ENCODE measurements around the gene LAPTM4A. TPM values are rescaled to one million over a fixed set of nuclear protein-coding genes. Genes with fewer than 3 reads are reported as not detected.

LAPTM4A gene
- total and polyA plus RNA-seq, 10 of the 15 experiments (the other 5 are each of a cell fraction or from before 2014, with no cell fraction given): 17.8 to 107 (median 45.8) TPM

- no peak for TF ChIP-seq BACH1 (IDR thresholded peaks at IDR 0.05; ENCODE audit: borderline replicate concordance)
- no peak for TF ChIP-seq NFXL1 (IDR thresholded peaks at IDR 0.05; ENCODE audit: borderline replicate concordance)
- 0 out of 2 replicates have a peak, but pooled peaks have one; percentile 23 for TF ChIP-seq NBN (IDR thresholded peaks at IDR 0.05)
- peak in 1 of 2 experiments; percentile 34; a peak in 1 of 4 replicates for TF ChIP-seq BHLHE40 (IDR thresholded peaks at IDR 0.05; ENCODE audit: borderline replicate concordance in 1 of 2, low read depth in 2 of 2, low read length in 1 of 2)
- peak; percentile 32; the same call in 1 of the 2 replicates for TF ChIP-seq RELB (IDR thresholded peaks at IDR 0.05; ENCODE audit: low read depth)
- no peak for TF ChIP-seq BCLAF1 (IDR thresholded peaks at IDR 0.05)
- no peak for TF ChIP-seq NRF1 (conservative IDR thresholded peaks at IDR 0.05; ENCODE audit: low read depth, low read length)
- TF ChIP-seq ATF3 (IDR thresholded peaks at IDR 0.05; ENCODE audit: borderline replicate concordance, extremely low read depth, low read depth, low read length): no peak
- TF ChIP-seq KAT2A (conservative IDR thresholded peaks at IDR 0.05; ENCODE audit: control insufficient read depth, low read depth, low read length): no peak
- peak; percentile 59 for TF ChIP-seq SKIL (IDR thresholded peaks at IDR 0.05; ENCODE audit: low read depth, poor library complexity, severe bottlenecking)
- TF ChIP-seq RCOR1 (conservative IDR thresholded peaks at IDR 0.05; ENCODE audit: low read depth, low read length): no peak
- TF ChIP-seq ZBTB11 (CRISPR knock-in tag; IDR thresholded peaks at IDR 0.05): no peak
- TF ChIP-seq TCF7 (IDR thresholded peaks at IDR 0.05; ENCODE audit: borderline replicate concordance): no peak
- no peak for TF ChIP-seq ZBED1 (IDR thresholded peaks at IDR 0.05; ENCODE audit: borderline replicate concordance)
- TF ChIP-seq SP1 (IDR thresholded peaks at IDR 0.05; ENCODE audit: low read depth, low read length): no peak
These were observed 11.5 kb upstream of the LAPTM4A start (continued) for GRCh38 chr2:20062615-20063545.
